Neutrophil (primary cell): ENCODE results near the gene STMN3.

Source experiments
- H3K27ac ChIP-seq: fragments of 200-600 bp; sonication (generic); 2 replicates; pipeline ENCODE4 v1.5.1; 2016; ENCODE audit warnings: mild to moderate bottlenecking, moderate library complexity
- H3K27me3 ChIP-seq: fragments of 200-600 bp; sonication (generic); 2 replicates; pipeline ENCODE4 v1.6.0; 2016; ENCODE audit warnings: mild to moderate bottlenecking
- H3K36me3 ChIP-seq: fragments of 200-600 bp; sonication (generic); 2 replicates; pipeline ENCODE4 v1.5.1; 2017
- H3K4me1 ChIP-seq, 2 experiments: fragments of 200-600 bp in 1 of 2; sonication (generic) in 1 of 2; 1 replicate in 1 of 2; 2 replicates in 1 of 2; pipeline versions ENCODE4 v1.5.1 to v1.6.1; 2013 to 2016; ENCODE audit warnings: low read depth in 1 of 2, low read length in 1 of 2, mild to moderate bottlenecking in 1 of 2, moderate library complexity in 1 of 2; ENCODE audit not compliant: control insufficient read depth in 1 of 2, insufficient read depth in 1 of 2
- H3K4me3 ChIP-seq, 2 experiments: fragments of 200-600 bp in 1 of 2; sonication (generic) in 1 of 2; 1 replicate in 1 of 2; 2 replicates in 1 of 2; pipeline ENCODE4 v1.5.1; 2013 to 2016; ENCODE audit warnings: low read depth in 1 of 2, low read length in 1 of 2, mild to moderate bottlenecking in 1 of 2, moderate library complexity in 1 of 2
- H3K9me3 ChIP-seq: fragments of 200-600 bp; sonication (generic); 2 replicates; pipeline ENCODE4 v1.5.1; 2016
- CTCF ChIP-seq: fragments of 200-600 bp; sonication (generic); IDR thresholded peaks from 2 replicates; pipeline ENCODE4 v1.5.1; 2016; ENCODE audit warnings: antibody characterized with exemption

STMN3 gene

GRCh38 chr20:63692436-63693082 is 39.3 kb upstream of the STMN3 start:
- Histone ChIP-seq H3K9me3 (no peaks in the 10 kb centered on the region), H3K27me3 (peaks cover 19% of the 10 kb centered on the region), H3K36me3 (peaks cover 22% of the 10 kb centered on the region), H3K4me1 (peaks cover 0 to 4% of the 10 kb centered on the region in 2 experiments), H3K4me3 (no peak overlapping the region), H3K27ac (no peak overlapping the region)
- TF ChIP-seq CTCF, result no peak

GRCh38 chr20:63691711-63692435 is 38.6 kb upstream of the STMN3 start:
- no peak for TF ChIP-seq CTCF
- Histone ChIP-seq H3K27me3 (peaks cover 12% of the 10 kb centered on the region), H3K27ac (no peak overlapping the region), H3K9me3 (no peaks in the 10 kb centered on the region), H3K36me3 (peaks cover 22% of the 10 kb centered on the region), H3K4me1 (peaks cover 5 to 10% of the 10 kb centered on the region in 2 experiments), H3K4me3 (no peak overlapping the region)

GRCh38 chr20:63690898-63691710 is 37.9 kb upstream of the STMN3 start:
- Histone ChIP-seq H3K27me3 (peaks cover 4% of the 10 kb centered on the region), H3K4me3 (no peak overlapping the region), H3K4me1 (peaks cover 11 to 12% of the 10 kb centered on the region in 2 experiments), H3K9me3 (no peaks in the 10 kb centered on the region), H3K27ac (no peak overlapping the region), H3K36me3 (peaks cover 22% of the 10 kb centered on the region)
- no peak for TF ChIP-seq CTCF

GRCh38 chr20:63690003-63690897 is 37.0 kb upstream of the STMN3 start:
- peaks cover 17% of the 10 kb centered on the region for H3K36me3 ChIP-seq
- H3K4me3 ChIP-seq, result no peak overlapping the region

More at GRCh38 chr20:63690003-63690897, 37.0 kb upstream of the STMN3 start:
- no peak overlapping the region for H3K27ac ChIP-seq
- peaks cover 11 to 12% of the 10 kb centered on the region in 2 experiments for H3K4me1 ChIP-seq
- H3K9me3 ChIP-seq, result no peaks in the 10 kb centered on the region
- H3K27me3 ChIP-seq, result no peaks in the 10 kb centered on the region
- TF ChIP-seq CTCF, result no peak
